ENCODE data around the gene EFCAB6.

EFCAB6 gene

DNA sequence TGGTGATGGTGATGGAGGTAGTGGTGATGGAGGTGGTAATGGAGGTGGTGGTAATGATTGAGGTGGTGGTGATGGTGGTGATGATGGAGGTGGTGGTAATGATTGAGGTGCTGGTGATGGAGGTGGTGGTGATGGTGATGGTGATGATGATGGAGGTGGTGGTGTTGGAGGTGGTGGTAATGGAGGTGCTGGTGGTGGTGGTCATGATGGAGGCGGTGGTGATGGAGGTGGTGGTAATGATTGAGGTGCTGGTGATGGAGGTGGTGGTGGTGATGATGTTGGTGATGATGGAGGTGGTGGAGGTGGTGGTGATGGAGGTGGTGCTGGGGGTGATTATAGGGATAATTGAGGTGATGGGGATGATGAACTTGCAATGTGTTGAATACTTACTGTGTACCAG lies 320.4 kb downstream of the EFCAB6 start:
- H3K4me3 ChIP-seq (ENCODE audit: low read depth, low read length) = no peak overlapping the region
- TF ChIP-seq CTCF (IDR thresholded peaks at IDR 0.05; ENCODE audit: borderline replicate concordance, insufficient read depth, low read depth, low read length) = no peak

DNA sequence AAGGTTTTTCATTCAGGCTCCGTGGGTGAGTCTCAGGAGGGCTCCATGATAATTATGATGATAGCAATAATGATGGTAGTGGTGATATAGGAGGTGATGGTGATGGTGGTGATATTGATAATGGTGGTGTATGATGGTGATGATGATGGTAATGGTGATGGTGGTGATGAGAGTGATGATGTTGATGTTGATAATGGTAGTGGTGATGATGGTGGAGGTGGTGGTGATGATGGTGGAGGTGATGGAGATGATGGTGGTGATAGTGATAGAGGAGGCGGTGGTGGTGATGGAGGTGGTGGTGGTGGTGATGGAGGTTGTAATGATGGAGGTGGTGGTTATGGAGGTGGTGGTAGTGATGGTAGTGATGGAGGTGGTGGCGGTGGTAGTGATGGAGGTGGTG lies 320.9 kb downstream of the EFCAB6 start:
- TF ChIP-seq CTCF (IDR thresholded peaks at IDR 0.05; ENCODE audit: borderline replicate concordance, insufficient read depth, low read depth, low read length) = no peak
- H3K4me3 ChIP-seq (ENCODE audit: low read depth, low read length) = no peak overlapping the region

- H3K4me3 ChIP-seq (ENCODE audit: low read depth, low read length) = no peak overlapping the region
- TF ChIP-seq CTCF (IDR thresholded peaks at IDR 0.05; ENCODE audit: borderline replicate concordance, insufficient read depth, low read depth, low read length) = no peak
These were observed 321.8 kb downstream of the EFCAB6 start for GRCh38 chr22:43490311-43490710.

DNA sequence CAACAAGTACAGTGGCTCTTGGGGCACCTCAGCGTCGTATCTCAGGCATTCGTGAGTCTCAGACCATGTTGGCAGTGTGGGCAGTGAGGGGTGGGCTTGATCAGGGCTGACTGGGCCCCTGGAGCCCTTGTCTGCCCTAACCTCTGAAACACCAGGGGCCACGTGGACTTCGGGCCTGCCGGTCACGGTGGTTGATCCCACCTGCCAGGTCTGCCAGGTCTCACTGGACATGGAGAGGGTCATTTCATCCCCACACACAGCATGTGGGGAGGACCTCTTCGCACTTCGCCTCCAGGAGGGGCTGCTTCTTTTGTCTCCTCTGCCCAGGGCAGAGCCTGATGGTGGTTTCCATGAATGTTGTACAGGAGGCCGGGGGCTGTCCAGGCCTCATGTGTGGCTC lies 323.2 kb downstream of the EFCAB6 start:
- H3K4me3 ChIP-seq (ENCODE audit: low read depth, low read length) = no peak overlapping the region
- no peak for TF ChIP-seq CTCF (IDR thresholded peaks at IDR 0.05; ENCODE audit: borderline replicate concordance, insufficient read depth, low read depth, low read length)

DNA sequence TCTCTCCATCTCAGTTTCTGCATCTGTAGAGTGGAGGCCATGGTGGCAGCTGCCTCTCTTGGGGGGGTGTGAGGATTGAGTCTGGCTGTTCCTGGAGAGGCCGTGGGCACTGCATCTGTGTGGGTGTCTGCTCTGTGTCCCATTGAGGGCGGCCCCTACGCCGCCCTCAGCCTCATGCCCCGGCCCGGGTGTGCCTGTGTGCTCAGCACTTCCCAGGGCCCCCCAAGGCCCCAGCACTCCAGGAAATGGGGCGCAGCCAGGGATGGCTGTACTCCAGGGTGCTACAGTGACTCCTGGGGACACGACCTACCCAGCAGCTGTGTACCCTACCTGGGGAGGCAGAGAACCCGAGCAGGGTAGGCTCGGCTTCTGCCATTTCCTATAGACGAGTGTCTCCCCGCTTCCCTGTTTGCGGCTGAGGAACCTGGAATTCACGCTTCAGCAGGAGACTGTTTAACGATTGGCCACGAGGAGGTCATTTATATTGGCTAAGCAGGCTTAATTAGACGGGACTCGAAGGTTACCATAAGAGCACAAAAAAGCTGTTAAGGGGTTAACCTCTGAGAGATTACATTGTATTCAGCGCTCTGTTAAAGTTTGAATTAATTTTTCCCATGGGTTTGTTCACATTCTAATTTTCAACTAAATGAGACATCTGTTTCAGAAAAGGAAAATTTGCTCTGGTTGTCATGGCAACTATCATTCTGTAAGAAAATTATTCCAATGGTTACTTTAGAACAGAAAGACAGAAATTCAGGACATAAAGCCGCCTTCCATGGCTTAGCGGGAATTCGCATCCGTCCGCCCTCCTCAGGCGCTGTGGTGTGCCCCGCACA lies 323.9 kb downstream of the EFCAB6 start:
- H3K4me3 ChIP-seq (ENCODE audit: low read depth, low read length) = no peak overlapping the region
- TF ChIP-seq CTCF (IDR thresholded peaks at IDR 0.05; ENCODE audit: borderline replicate concordance, insufficient read depth, low read depth, low read length) = no peak

DNA sequence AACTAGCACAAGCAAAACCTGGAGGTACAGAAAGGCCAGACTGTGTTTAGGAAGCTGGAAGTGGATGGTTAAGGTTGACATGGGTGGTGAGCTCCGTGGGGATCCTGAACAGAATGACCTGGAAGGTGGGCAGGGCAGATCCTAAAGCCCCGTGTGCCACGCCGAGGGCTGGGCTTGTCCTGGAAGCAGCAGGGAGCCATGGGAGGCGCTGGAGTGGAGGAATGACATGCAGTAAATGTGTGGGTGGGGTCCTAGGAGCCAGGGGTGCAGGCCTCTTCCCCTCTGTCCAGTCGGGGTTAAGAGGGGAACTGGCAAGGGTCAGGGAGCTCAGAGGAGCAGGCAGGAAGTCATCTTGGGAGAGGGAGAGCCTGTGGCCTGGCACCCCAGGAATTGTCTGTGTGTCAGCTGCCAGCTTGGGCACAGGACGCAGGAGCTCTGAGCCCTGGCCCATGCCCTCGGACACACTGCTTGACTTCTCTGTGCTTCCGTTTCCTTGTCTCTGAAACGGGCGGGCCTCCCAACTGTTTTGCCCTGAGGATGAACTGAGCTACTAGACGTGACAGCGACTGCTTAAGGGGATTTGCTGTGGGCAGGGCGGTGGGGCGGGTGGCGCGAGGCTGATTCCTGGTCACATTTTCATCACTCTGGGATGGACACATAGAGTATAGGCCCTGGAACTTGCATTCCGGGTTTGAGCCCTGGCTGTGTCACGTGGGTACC lies 324.6 kb downstream of the EFCAB6 start:
- H3K4me3 ChIP-seq (ENCODE audit: low read depth, low read length) = no peak overlapping the region
- TF ChIP-seq CTCF (IDR thresholded peaks at IDR 0.05; ENCODE audit: borderline replicate concordance, insufficient read depth, low read depth, low read length) = no peak
